Activated naive CD8-positive, alpha-beta T cell treated with anti-CD3 and anti-CD28 coated beads, Interleukin-2, amount 50 U/mL, for 24 hours (primary cell): ENCODE data around the gene CHTF18.
"Not testable (repeated sequence)": the region's sequence is repeated elsewhere in the genome, so short reads cannot be mapped to it uniquely, and the experiment has no call there.

ENCODE experiments used
- ATAC-seq: fragments of 150-1000 bp; cut with Tn5 transposase; one replicate; pipeline ENCODE4 v1.10.0; 2021
- DNase-seq: peaks from one replicate; pipeline ENCODE4 v3.0.0; 2021
- H3K27ac Mint-ChIP-seq: one replicate; pipeline ENCODE4 v1.8.0; 2021; ENCODE audit warnings: mild to moderate bottlenecking, mixed read lengths
- H3K27me3 Mint-ChIP-seq: one replicate; pipeline ENCODE4 v1.8.0; 2021; ENCODE audit warnings: mixed read lengths
- H3K36me3 Mint-ChIP-seq: one replicate; pipeline ENCODE4 v1.8.0; 2021; ENCODE audit warnings: low read depth, mixed read lengths
- H3K4me1 Mint-ChIP-seq: one replicate; pipeline ENCODE4 v1.8.0; 2021; ENCODE audit warnings: mixed read lengths
- H3K4me3 Mint-ChIP-seq: one replicate; pipeline ENCODE4 v1.8.0; 2021; ENCODE audit warnings: mild to moderate bottlenecking, moderate library complexity, mixed read lengths
- H3K9me3 Mint-ChIP-seq: one replicate; pipeline ENCODE4 v1.8.0; 2021; ENCODE audit warnings: mixed read lengths

CHTF18 gene

GRCh38 chr16:764848-765487 lies 23.5 kb upstream of the CHTF18 start:
- Mint-ChIP-seq H3K36me3 (no peaks in the 10 kb centered on the region), H3K4me3 (no peak overlapping the region), H3K27ac (no peak overlapping the region), H3K27me3 (no peaks in the 10 kb centered on the region), H3K9me3 (no peaks in the 10 kb centered on the region), H3K4me1 (no peaks in the 10 kb centered on the region)
- no peak for DNase-seq
- ATAC-seq = no peak

GRCh38 chr16:765488-765865 lies 22.9 kb upstream of the CHTF18 start:
- Mint-ChIP-seq H3K4me3 (no peak overlapping the region), H3K4me1 (no peaks in the 10 kb centered on the region), H3K36me3 (no peaks in the 10 kb centered on the region), H3K27ac (no peak overlapping the region), H3K9me3 (no peaks in the 10 kb centered on the region), H3K27me3 (no peaks in the 10 kb centered on the region)
- ATAC-seq = no peak
- DNase-seq = no peak

GRCh38 chr16:766008-766819 lies 22.2 kb upstream of the CHTF18 start:
- no peaks in the 10 kb centered on the region for H3K9me3 Mint-ChIP-seq
- H3K4me3 Mint-ChIP-seq = no peak overlapping the region
- ATAC-seq (no peak), DNase-seq (no peak)
- no peaks in the 10 kb centered on the region for H3K4me1 Mint-ChIP-seq
- no peak overlapping the region for H3K27ac Mint-ChIP-seq
- H3K36me3 Mint-ChIP-seq = no peaks in the 10 kb centered on the region
- H3K27me3 Mint-ChIP-seq = no peaks in the 10 kb centered on the region

- ATAC-seq (no peak), DNase-seq (no peak)
- Mint-ChIP-seq H3K4me3 (no peak overlapping the region), H3K27ac (no peak overlapping the region), H3K9me3 (no peaks in the 10 kb centered on the region), H3K4me1 (no peaks in the 10 kb centered on the region), H3K27me3 (no peaks in the 10 kb centered on the region), H3K36me3 (no peaks in the 10 kb centered on the region)
Measured at GRCh38 chr16:766820-767640, 21.4 kb upstream of the CHTF18 start.

GRCh38 chr16:767743-768235 lies 20.6 kb upstream of the CHTF18 start:
- no peak for ATAC-seq
- Mint-ChIP-seq H3K4me3 (no peak overlapping the region), H3K36me3 (no peaks in the 10 kb centered on the region), H3K27me3 (no peaks in the 10 kb centered on the region), H3K27ac (no peak overlapping the region), H3K4me1 (no peaks in the 10 kb centered on the region), H3K9me3 (no peaks in the 10 kb centered on the region)
- no peak for DNase-seq

- Mint-ChIP-seq H3K9me3 (no peaks in the 10 kb centered on the region), H3K27me3 (no peaks in the 10 kb centered on the region), H3K4me1 (no peaks in the 10 kb centered on the region), H3K36me3 (no peaks in the 10 kb centered on the region), H3K27ac (no peak overlapping the region), H3K4me3 (no peak overlapping the region)
- no peak for ATAC-seq
- DNase-seq = no peak
Measured at GRCh38 chr16:768428-768827, 20.0 kb upstream of the CHTF18 start.

GRCh38 chr16:769184-769784 lies 19.1 kb upstream of the CHTF18 start:
- Mint-ChIP-seq H3K4me1 (no peaks in the 10 kb centered on the region), H3K27ac (no peak overlapping the region)
- DNase-seq = no peak

GRCh38 chr16:769934-770333 lies 18.5 kb upstream of the CHTF18 start:
- DNase-seq (no peak), ATAC-seq (no peak)
- H3K27me3 Mint-ChIP-seq = no peaks in the 10 kb centered on the region
- no peak overlapping the region for H3K4me3 Mint-ChIP-seq
- H3K4me1 Mint-ChIP-seq = no peaks in the 10 kb centered on the region
- H3K27ac Mint-ChIP-seq = no peak overlapping the region
- no peaks in the 10 kb centered on the region for H3K9me3 Mint-ChIP-seq
- no peaks in the 10 kb centered on the region for H3K36me3 Mint-ChIP-seq

More at GRCh38 chr16:769184-769784, 19.1 kb upstream of the CHTF18 start:
- no peak for ATAC-seq
- H3K4me3 Mint-ChIP-seq = no peak overlapping the region
- H3K27me3 Mint-ChIP-seq = no peaks in the 10 kb centered on the region
- no peaks in the 10 kb centered on the region for H3K36me3 Mint-ChIP-seq
- no peaks in the 10 kb centered on the region for H3K9me3 Mint-ChIP-seq

- no peaks in the 10 kb centered on the region for H3K9me3 Mint-ChIP-seq
- DNase-seq = no peak
- H3K4me1 Mint-ChIP-seq = no peaks in the 10 kb centered on the region
- no peak overlapping the region for H3K4me3 Mint-ChIP-seq
- ATAC-seq = no peak
- no peak overlapping the region for H3K27ac Mint-ChIP-seq
- no peaks in the 10 kb centered on the region for H3K36me3 Mint-ChIP-seq
- no peaks in the 10 kb centered on the region for H3K27me3 Mint-ChIP-seq
Measured at GRCh38 chr16:770411-770810, 18.0 kb upstream of the CHTF18 start.

- H3K27ac Mint-ChIP-seq = no peak overlapping the region
- no peaks in the 10 kb centered on the region for H3K4me1 Mint-ChIP-seq
- DNase-seq = no peak
- H3K27me3 Mint-ChIP-seq = peaks cover 4% of the 10 kb centered on the region
- H3K4me3 Mint-ChIP-seq = no peak overlapping the region
- no peaks in the 10 kb centered on the region for H3K36me3 Mint-ChIP-seq
- H3K9me3 Mint-ChIP-seq = no peaks in the 10 kb centered on the region
- ATAC-seq = no peak
Measured at GRCh38 chr16:772959-773358, 15.5 kb upstream of the CHTF18 start.

- Mint-ChIP-seq H3K36me3 (no peaks in the 10 kb centered on the region), H3K4me3 (no peak overlapping the region), H3K27ac (no peak overlapping the region), H3K4me1 (no peaks in the 10 kb centered on the region), H3K9me3 (no peaks in the 10 kb centered on the region), H3K27me3 (peaks cover 7% of the 10 kb centered on the region)
- ATAC-seq (no peak), DNase-seq (no peak)
Measured at GRCh38 chr16:774086-775001, 14.1 kb upstream of the CHTF18 start.

- ATAC-seq (no peak), DNase-seq (no peak)
- no peaks in the 10 kb centered on the region for H3K36me3 Mint-ChIP-seq
- H3K4me1 Mint-ChIP-seq = no peaks in the 10 kb centered on the region
- no peak overlapping the region for H3K27ac Mint-ChIP-seq
- no peaks in the 10 kb centered on the region for H3K9me3 Mint-ChIP-seq
- peaks cover 7% of the 10 kb centered on the region for H3K27me3 Mint-ChIP-seq
- H3K4me3 Mint-ChIP-seq = no peak overlapping the region
Measured at GRCh38 chr16:775236-775796, 13.1 kb upstream of the CHTF18 start.

GRCh38 chr16:776298-776697 lies 12.1 kb upstream of the CHTF18 start:
- H3K36me3 Mint-ChIP-seq = not testable (repeated sequence)

More at GRCh38 chr16:776298-776697, 12.1 kb upstream of the CHTF18 start:
- H3K4me3 Mint-ChIP-seq, ATAC-seq, H3K27me3 Mint-ChIP-seq, DNase-seq, H3K4me1 Mint-ChIP-seq, H3K9me3 Mint-ChIP-seq, H3K27ac Mint-ChIP-seq: not testable (repeated sequence)
